ENCODE measurements around the gene UCN. TPM values are rescaled to one million over a fixed set of nuclear protein-coding genes. Genes with fewer than 3 reads are reported as not detected.

UCN gene
- total RNA-seq: 1 to 10 TPM in 3 of 4 donors, not detected in 1; 2.3 to 8.5 (median 2.3) TPM

DNA sequence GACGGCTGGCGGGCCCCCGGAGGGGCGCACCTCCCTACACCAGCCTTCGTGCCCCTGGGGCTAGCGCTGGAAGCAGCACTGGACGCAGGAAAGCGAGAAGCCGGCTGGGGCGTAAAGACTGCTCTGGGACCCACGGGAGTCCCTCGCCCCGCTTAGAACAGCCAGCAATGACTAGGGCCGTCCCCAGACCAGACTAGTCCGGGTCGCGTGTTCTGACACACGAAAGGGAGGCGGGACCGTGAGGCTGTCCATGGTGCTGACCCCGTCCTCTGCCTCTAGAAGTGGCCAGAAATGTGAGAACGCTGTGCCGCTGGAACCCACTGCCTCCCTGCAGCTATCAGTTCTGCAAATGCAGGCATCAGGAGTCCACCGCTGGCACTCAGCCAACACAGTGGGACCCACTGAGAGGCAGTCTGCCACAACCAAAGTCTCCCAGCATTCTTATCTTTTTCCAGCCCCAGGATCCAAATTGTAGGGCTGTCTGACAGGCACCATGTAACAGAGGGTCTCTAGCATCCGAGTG lies at the start of gene UCN:
UCN (minus strand) TSS at position 87 of the 523 bp plus-strand sequence. CDS start 550 bp downstream, outside the sequence.
- peaks cover 22 to 27% of the 10 kb centered on the region in 2 donors for H3K27me3 ChIP-seq
- intact Hi-C loops (cut with DNase I; ENCODE audit: low total_unique reads): no loop called here
- TF ChIP-seq POLR2A (IDR thresholded peaks at IDR 0.05) (no peak), CTCF (IDR thresholded peaks at IDR 0.05) (no peak)
- no peak within 1 kb of the TSS for H3K27ac ChIP-seq
- H3K4me3 ChIP-seq: no peak within 1 kb of the TSS
- no peaks in the 10 kb centered on the region for H3K36me3 ChIP-seq
- no peaks in the 10 kb centered on the region for H3K9me3 ChIP-seq
- peaks cover 0 to 16% of the 10 kb centered on the region in 2 donors for H3K4me1 ChIP-seq
- DNase-seq: no peak

GRCh38 chr2:27356382-27357181 lies 48.3 kb upstream of the UCN start, which contains the start of gene GTF3C2:
GTF3C2 (minus strand) TSS chr2:27356764; CDS start chr2:27343554, 13,210 bp downstream.
- TF ChIP-seq CTCF (IDR thresholded peaks at IDR 0.05) (peak in 3 of 4 experiments; percentile 11 to 16 (median 15)), POLR2A (IDR thresholded peaks at IDR 0.05) (peak; percentile 27 to 32)
- DNase-seq: peak; percentile 94 to 97
- peak within 1 kb of the TSS; percentile 80 to 86 for H3K27ac ChIP-seq
- H3K36me3 ChIP-seq: no peaks in the 10 kb centered on the region
- peaks cover 5 to 7% of the 10 kb centered on the region in 2 donors for H3K4me1 ChIP-seq
- H3K9me3 ChIP-seq: no peaks in the 10 kb centered on the region
- intact Hi-C loops (cut with DNase I; ENCODE audit: low total_unique reads): no loop called here
- H3K27me3 ChIP-seq: no peaks in the 10 kb centered on the region
- peak within 1 kb of the TSS; percentile 73 to 96 for H3K4me3 ChIP-seq

GRCh38 chr2:27356056-27356381 lies 47.8 kb upstream of the UCN start:
- Histone ChIP-seq H3K4me3 (peak overlapping the region; percentile 73 to 96), H3K27me3 (no peaks in the 10 kb centered on the region), H3K9me3 (no peaks in the 10 kb centered on the region), H3K36me3 (no peaks in the 10 kb centered on the region), H3K4me1 (peaks cover 5 to 7% of the 10 kb centered on the region in 2 donors), H3K27ac (peak overlapping the region; percentile 80 to 86)
- TF ChIP-seq POLR2A (IDR thresholded peaks at IDR 0.05): no peak
- TF ChIP-seq CTCF (IDR thresholded peaks at IDR 0.05): no peak
- peak in 1 of 2 donors; percentile 31 for DNase-seq
- intact Hi-C loops (cut with DNase I; ENCODE audit: low total_unique reads): no loop called here

DNA sequence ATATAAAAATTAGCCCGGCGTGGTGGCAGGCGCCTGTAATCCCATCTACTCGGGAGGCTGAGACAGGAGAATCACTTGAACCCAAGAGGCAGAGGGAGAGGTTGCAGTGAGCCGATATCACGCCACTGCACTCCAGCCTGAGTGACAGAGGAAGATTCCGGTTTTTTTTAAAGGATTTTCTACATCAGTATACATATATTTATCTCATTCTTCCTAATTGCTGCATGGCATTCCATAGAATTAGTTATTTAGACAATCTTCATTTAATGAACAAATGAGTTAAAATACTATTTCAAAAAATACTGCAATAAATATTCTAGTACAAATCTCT lies 46.3 kb upstream of the UCN start:
- no peaks in the 10 kb centered on the region for H3K9me3 ChIP-seq
- no peak overlapping the region for H3K27ac ChIP-seq
- intact Hi-C loops (cut with DNase I; ENCODE audit: low total_unique reads): no loop called here
- H3K4me1 ChIP-seq: peaks cover 5 to 7% of the 10 kb centered on the region in 2 donors
- H3K27me3 ChIP-seq: no peaks in the 10 kb centered on the region
- H3K36me3 ChIP-seq: no peaks in the 10 kb centered on the region
- no peak for DNase-seq
- TF ChIP-seq CTCF (IDR thresholded peaks at IDR 0.05): no peak
- no peak overlapping the region for H3K4me3 ChIP-seq

Measured in uterus (tissue), 4 donors.